IgD-negative memory B cell (primary cell): Measurements from ENCODE around the gene STON2. TPM values are rescaled to one million over a fixed set of nuclear protein-coding genes. Genes with fewer than 3 reads are reported as not detected.

ENCODE experiments used
- H3K27ac Mint-ChIP-seq, 3 donors: one replicate each; pipeline ENCODE4 v1.8.0; 2020 to 2022; ENCODE audit warnings: mild to moderate bottlenecking in 3 of 3, mixed read lengths in 3 of 3, moderate library complexity in 1 of 3
- H3K27me3 Mint-ChIP-seq: one replicate; pipeline ENCODE4 v1.8.0; 2021; ENCODE audit warnings: mixed read lengths
- H3K36me3 Mint-ChIP-seq: one replicate; pipeline ENCODE4 v1.8.0; 2020; ENCODE audit warnings: mild to moderate bottlenecking, mixed read lengths
- H3K4me1 Mint-ChIP-seq, 3 donors: one replicate each; pipeline ENCODE4 v1.8.0; 2020 to 2022; ENCODE audit warnings: mixed read lengths in 3 of 3, mild to moderate bottlenecking in 1 of 3
- H3K4me3 Mint-ChIP-seq, 4 donors: one replicate each; pipeline ENCODE4 v1.8.0; 2020 to 2022; ENCODE audit warnings: mild to moderate bottlenecking in 4 of 4, mixed read lengths in 4 of 4, moderate library complexity in 3 of 4
- H3K9me3 Mint-ChIP-seq, 3 donors: one replicate each; pipeline ENCODE4 v1.8.0; 2020 to 2021; ENCODE audit warnings: mixed read lengths in 3 of 3, mild to moderate bottlenecking in 1 of 3
- polyA plus RNA-seq: library from polyadenylated mRNA; unstranded; fragments of 300-500 nt; fragmentation: Illumina TruSeq; gene quantifications from one replicate; pipeline ENCODE4 v1.2.3, GENCODE V29; 2021

The STON2 gene
- polyA plus RNA-seq, 1 donor from 2014 or later = 0.69 TPM

DNA sequence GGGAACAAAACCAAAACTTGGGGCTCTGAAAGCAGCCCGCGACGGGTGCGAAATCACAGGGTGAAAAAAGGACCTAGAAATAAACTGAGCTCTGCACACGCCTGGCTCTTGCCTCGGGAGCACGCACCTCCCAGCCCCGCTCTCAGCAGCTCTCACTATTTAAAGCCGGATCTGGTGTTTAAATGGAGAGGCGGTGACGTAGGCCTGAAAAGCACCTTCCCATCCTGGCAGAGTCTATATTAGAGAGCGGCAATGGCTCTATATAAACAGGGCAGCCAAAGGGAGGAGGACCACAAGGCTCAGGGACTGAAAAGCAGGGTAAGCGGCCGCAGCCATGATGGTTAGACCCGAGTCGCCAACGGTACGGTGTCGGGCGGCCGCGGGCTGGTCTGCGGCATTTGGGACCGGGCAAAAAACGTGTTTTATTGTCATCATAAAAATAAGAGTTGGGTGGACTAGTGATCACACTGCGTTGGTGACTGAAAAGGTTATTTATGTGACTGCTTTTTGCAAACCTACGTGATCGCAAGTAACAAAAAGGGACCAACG, 180.8 kb downstream of the STON2 start:
- Mint-ChIP-seq H3K27me3 (no peaks in the 10 kb centered on the region), H3K4me1 (peaks cover 19 to 26% (median 21%) of the 10 kb centered on the region in 3 donors)

DNA sequence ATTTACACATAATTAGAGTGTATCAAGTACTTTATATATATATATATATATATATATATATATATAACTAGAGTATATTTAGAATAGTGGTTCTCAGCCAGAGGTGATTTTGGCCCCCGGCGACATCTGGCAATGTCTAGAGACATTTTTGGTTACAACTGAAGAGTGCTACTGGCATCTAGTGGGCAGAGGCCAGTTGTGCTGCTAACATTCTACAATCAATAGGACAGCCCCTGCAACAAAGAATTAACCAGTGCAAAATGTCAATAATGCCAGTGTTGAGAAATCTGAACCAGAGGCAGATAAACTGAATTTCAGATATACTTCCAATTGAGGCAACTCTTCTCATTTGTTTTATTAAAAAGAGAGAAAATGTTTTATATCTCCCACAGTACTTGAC, 188.3 kb downstream of the STON2 start:
- H3K36me3 Mint-ChIP-seq = peaks cover 16% of the 10 kb centered on the region
- peak overlapping the region in 2 of 3 donors; percentile 10 to 76 for H3K27ac Mint-ChIP-seq
- H3K9me3 Mint-ChIP-seq = peaks cover 0 to 13% (median 2%) of the 10 kb centered on the region in 3 donors
- H3K4me3 Mint-ChIP-seq = no peak overlapping the region
- no peaks in the 10 kb centered on the region for H3K27me3 Mint-ChIP-seq
- peaks cover 34 to 40% (median 37%) of the 10 kb centered on the region in 3 donors for H3K4me1 Mint-ChIP-seq

More for the DNA sequence above, 180.8 kb downstream of the STON2 start:
- Mint-ChIP-seq H3K36me3 (peaks cover 5% of the 10 kb centered on the region), H3K9me3 (peaks cover 0 to 3% (median 2%) of the 10 kb centered on the region in 3 donors), H3K27ac (peak overlapping the region; percentile 98 to 99 (median 99)), H3K4me3 (peak overlapping the region; percentile 96 to 100 (median 99))

Other genes starting within 250 kb of the STON2 start
- 9.2 TPM for gene GTF2A1, start 179.4 kb downstream of the STON2 start, polyA plus RNA-seq
- gene SEL1L, start 133.5 kb upstream of the STON2 start, polyA plus RNA-seq = 16.5 TPM